Fibroblast of the conjunctiva (primary cell): ENCODE results near the gene NANOS3.
"Not testable (repeated sequence)": the region's sequence is repeated elsewhere in the genome, so short reads cannot be mapped to it uniquely, and the experiment has no call there.

Source experiments
- DNase-seq: peaks from one replicate; pipeline ENCODE4 v3.0.0-alpha.2; 2010; ENCODE audit warnings: low read depth

The NANOS3 gene

GRCh38 chr19:13843104-13843921, 33.6 kb upstream of the NANOS3 start:
- no peak for DNase-seq

GRCh38 chr19:13844130-13844631, 32.8 kb upstream of the NANOS3 start:
- no peak for DNase-seq

GRCh38 chr19:13846557-13847406, 30.2 kb upstream of the NANOS3 start:
- DNase-seq = peak; percentile 84

GRCh38 chr19:13847407-13848339, 29.3 kb upstream of the NANOS3 start:
- peak; percentile 88 for DNase-seq

- no peak for DNase-seq
Measured at GRCh38 chr19:13848340-13848677, 28.6 kb upstream of the NANOS3 start.

- DNase-seq = no peak
Measured at GRCh38 chr19:13848798-13849676, 27.9 kb upstream of the NANOS3 start.

- DNase-seq = no peak
Measured at GRCh38 chr19:13849991-13850909, 26.7 kb upstream of the NANOS3 start.

GRCh38 chr19:13850910-13851733, 25.8 kb upstream of the NANOS3 start:
- DNase-seq = peak; percentile 93

- not testable (repeated sequence) for DNase-seq
Measured at GRCh38 chr19:13851734-13852114, 25.2 kb upstream of the NANOS3 start.

GRCh38 chr19:13852171-13852707, 24.7 kb upstream of the NANOS3 start:
- not testable (repeated sequence) for DNase-seq

- no peak for DNase-seq
Measured at GRCh38 chr19:13856497-13856896, 20.4 kb upstream of the NANOS3 start.

GRCh38 chr19:13859361-13859880, 17.5 kb upstream of the NANOS3 start:
- DNase-seq = no peak

GRCh38 chr19:13860679-13861391, 16.1 kb upstream of the NANOS3 start:
- DNase-seq = no peak

GRCh38 chr19:13861392-13861713, 15.6 kb upstream of the NANOS3 start:
- no peak for DNase-seq

GRCh38 chr19:13861714-13862531, 15.0 kb upstream of the NANOS3 start:
- DNase-seq = peak; percentile 83

- no peak for DNase-seq
Measured at GRCh38 chr19:13864046-13864666, 12.8 kb upstream of the NANOS3 start.
